22Rv1 (cell line): ENCODE measurements around the gene TNFAIP8.
"Not testable (repeated sequence)": the region's sequence is repeated elsewhere in the genome, so short reads cannot be mapped to it uniquely, and the experiment has no call there.

ENCODE experiments used
- H3K27ac ChIP-seq: fragments of 450-650 bp; 2 replicates; pipeline ENCODE4 v1.5.1; 2017
- ZFX ChIP-seq: fragments of 450-650 bp; IDR thresholded peaks from 2 replicates; pipeline ENCODE4 v1.6.1; 2017; ENCODE audit warnings: antibody characterized with exemption, borderline replicate concordance
- TF ChIP-seq, protein P1 (sequence below): fragments of 450-650 bp; IDR thresholded peaks from 2 replicates; pipeline ENCODE4 v1.5.1; 2017; ENCODE audit warnings: mild to moderate bottlenecking

Gene TNFAIP8

GRCh38 chr5:119411361-119412278 is 55.8 kb downstream of the TNFAIP8 start:
- TF ChIP-seq, protein P1, sequence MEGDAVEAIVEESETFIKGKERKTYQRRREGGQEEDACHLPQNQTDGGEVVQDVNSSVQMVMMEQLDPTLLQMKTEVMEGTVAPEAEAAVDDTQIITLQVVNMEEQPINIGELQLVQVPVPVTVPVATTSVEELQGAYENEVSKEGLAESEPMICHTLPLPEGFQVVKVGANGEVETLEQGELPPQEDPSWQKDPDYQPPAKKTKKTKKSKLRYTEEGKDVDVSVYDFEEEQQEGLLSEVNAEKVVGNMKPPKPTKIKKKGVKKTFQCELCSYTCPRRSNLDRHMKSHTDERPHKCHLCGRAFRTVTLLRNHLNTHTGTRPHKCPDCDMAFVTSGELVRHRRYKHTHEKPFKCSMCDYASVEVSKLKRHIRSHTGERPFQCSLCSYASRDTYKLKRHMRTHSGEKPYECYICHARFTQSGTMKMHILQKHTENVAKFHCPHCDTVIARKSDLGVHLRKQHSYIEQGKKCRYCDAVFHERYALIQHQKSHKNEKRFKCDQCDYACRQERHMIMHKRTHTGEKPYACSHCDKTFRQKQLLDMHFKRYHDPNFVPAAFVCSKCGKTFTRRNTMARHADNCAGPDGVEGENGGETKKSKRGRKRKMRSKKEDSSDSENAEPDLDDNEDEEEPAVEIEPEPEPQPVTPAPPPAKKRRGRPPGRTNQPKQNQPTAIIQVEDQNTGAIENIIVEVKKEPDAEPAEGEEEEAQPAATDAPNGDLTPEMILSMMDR, result peak; percentile 94
- TF ChIP-seq ZFX, result no peak
- peak overlapping the region; percentile 34; the same call in 1 of the 2 replicates for H3K27ac ChIP-seq

DNA sequence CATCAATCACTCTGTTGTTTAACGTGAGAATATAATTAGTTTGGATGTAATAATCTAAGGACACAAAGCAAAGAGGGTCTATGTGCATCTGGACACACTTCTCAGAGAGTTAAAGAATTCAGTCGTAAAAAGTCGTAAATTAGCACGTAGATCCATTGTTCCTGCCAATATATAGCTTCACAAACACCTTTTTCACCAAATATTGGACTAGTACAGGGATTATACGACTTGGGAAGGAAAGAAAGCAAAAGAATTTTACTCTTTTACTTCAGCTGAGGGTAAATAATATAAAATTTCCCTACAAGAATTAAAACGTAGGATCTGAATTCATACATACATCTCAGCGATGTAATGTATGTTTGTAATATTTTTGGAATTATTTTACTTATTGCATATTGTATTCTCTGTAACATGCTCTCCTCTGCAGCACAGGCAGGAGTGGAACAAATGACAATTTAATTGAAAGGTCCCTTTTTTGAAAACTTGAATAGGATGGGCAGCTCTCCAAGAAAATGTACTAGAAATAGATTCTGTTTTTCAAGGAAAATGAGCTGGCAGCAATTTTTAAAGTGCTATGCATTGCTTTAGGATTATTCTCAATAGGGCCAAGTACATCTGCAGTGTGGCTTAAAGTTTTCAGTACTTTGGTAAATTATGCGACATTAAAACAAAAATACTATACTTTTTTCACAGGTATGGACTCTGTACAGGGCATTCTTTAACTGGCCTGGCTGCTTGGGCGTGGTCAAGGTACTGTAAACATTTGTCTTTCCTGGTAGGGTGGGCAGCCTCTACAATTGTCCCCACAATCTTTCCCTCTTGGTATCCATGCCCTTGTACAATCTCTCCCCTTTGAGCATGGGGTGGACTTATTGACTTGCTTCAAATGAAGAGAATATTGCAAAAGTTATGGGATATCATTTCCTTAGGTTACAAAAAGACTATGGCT is 56.7 kb downstream of the TNFAIP8 start:
- TF ChIP-seq ZFX, result no peak
- TF ChIP-seq, protein P1, result peak; percentile 66
- peak overlapping the region; percentile 34; the same call in 1 of the 2 replicates for H3K27ac ChIP-seq

DNA sequence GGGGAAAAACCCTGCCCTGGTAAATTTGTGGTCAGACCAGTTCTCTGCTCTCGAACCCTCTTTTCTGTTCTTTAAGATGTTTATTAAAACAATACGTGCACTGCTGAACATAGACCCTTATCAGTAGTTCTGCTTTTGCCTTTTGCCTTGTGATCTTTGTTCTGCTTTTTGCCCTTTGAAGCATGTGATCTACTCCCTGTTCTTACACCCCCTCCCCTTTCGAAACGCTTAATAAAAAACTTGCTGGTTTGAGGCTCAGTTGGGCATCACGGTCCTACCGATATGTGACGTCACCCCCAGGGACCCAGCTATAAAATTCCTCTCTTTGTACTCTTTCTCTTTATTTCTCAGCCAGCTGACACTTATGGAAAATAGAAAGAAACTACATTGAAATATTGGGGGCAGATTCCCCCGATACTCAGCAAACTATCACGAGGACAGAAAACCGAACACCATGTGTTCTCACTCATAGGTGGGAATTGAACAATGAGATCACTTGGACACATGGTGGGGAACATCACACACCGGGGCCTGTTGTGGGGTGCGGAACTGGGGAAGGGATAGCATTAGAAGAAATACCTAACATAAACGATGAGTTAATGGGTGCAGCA is 58.4 kb downstream of the TNFAIP8 start:
- H3K27ac ChIP-seq, result not testable (repeated sequence)

DNA sequence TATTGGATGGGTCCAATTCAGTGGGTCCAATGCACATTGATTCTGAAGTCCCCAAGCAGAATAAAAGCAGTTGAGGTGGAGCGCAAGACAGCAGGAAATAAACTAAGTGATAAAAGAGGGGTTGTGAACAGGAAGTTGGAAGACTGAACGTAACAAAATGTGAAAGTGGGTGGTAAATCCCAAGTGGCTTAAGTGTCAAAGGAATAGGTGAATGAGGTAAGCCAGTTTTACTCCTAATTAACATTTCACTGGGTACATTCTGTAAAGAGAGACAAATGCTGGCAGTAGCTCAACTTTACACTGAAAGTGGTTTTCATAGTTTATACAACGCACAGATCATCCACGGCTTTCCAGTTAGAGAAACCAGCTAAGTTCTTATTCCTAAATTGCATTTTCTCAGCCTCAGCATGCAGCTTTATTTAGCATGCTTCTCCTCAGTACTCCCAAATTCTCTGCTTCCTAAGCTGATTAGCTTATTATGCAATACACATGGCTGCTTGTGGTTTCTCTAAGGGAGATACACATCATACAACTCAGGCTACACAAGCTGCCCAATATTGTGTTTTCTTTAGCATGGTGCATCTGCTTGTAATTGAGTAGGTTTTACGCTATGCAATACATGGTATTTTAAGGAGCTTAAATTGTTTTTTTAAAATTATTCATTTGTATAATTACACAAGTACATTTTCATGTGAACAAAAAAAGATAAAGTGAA is 62.2 kb downstream of the TNFAIP8 start:
- TF ChIP-seq, protein P1, result no peak
- no peak for TF ChIP-seq ZFX
- H3K27ac ChIP-seq, result no peak overlapping the region

DNA sequence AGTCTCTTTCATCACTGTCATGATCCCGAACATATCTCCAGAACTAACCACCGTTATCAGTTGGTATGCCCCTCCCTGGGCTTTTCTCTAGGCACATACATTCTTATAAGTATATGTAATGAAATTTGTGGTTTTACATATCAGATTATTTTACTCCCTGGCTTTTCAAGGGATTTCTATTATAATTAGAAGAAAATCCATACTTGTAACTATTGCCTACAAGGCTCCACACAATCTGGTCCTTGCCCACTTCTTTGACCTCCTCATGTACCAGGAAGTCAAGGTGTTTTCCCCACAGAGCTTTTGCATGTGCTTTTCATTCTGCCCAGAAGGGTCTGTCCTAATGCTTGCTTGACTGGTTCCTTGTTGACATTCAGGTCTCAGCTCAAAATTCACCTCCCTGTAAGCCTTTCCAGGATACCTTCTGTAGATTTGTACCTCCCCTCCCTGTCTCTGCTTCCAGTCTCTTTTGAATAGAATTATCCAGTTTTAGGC is 62.8 kb downstream of the TNFAIP8 start:
- no peak overlapping the region for H3K27ac ChIP-seq

GRCh38 chr5:119420169-119420568 is 64.3 kb downstream of the TNFAIP8 start:
- H3K27ac ChIP-seq, result no peak overlapping the region
- TF ChIP-seq, protein P1, result no peak
- TF ChIP-seq ZFX, result no peak

More for the DNA sequence above, 62.8 kb downstream of the TNFAIP8 start:
- TF ChIP-seq, protein P1, result no peak

- no peak overlapping the region for H3K27ac ChIP-seq
- TF ChIP-seq ZFX, result no peak
- TF ChIP-seq, protein P1, result no peak
These were observed 70.2 kb downstream of the TNFAIP8 start for GRCh38 chr5:119426057-119426456.
